HG02973 (cell line): ENCODE results near the gene GABRR2.
"Not testable (repeated sequence)": the region's sequence is repeated elsewhere in the genome, so short reads cannot be mapped to it uniquely, and the experiment has no call there.

Source experiments
- ATAC-seq: cut with Tn5 transposase; IDR thresholded peaks from one replicate; pipeline ENCODE4 v1.9.1; 2021; ENCODE audit warnings: moderate library complexity; ENCODE audit not compliant: unreplicated experiment

The GABRR2 gene

GRCh38 chr6:89260832-89261231 is 54.3 kb downstream of the GABRR2 start:
- ATAC-seq = no peak

GRCh38 chr6:89260310-89260709 is 54.8 kb downstream of the GABRR2 start:
- ATAC-seq = no peak

GRCh38 chr6:89258912-89259311 is 56.2 kb downstream of the GABRR2 start:
- peak; percentile 69 for ATAC-seq

- ATAC-seq = no peak
Measured at GRCh38 chr6:89257781-89258180, 57.3 kb downstream of the GABRR2 start.

- ATAC-seq = no peak
Measured at GRCh38 chr6:89257346-89257745, 57.8 kb downstream of the GABRR2 start.

- ATAC-seq = no peak
Measured at GRCh38 chr6:89255417-89255816, 59.7 kb downstream of the GABRR2 start.

- no peak for ATAC-seq
Measured at GRCh38 chr6:89254569-89254968, 60.5 kb downstream of the GABRR2 start.

- no peak for ATAC-seq
Measured at GRCh38 chr6:89252907-89253306, 62.2 kb downstream of the GABRR2 start.

GRCh38 chr6:89251976-89252375 is 63.1 kb downstream of the GABRR2 start:
- no peak for ATAC-seq

- ATAC-seq = no peak
Measured at GRCh38 chr6:89251170-89251569, 63.9 kb downstream of the GABRR2 start.

- ATAC-seq = no peak
Measured at GRCh38 chr6:89250239-89250638, 64.9 kb downstream of the GABRR2 start.

- no peak for ATAC-seq
Measured at GRCh38 chr6:89244241-89244985, 70.7 kb downstream of the GABRR2 start.

GRCh38 chr6:89243331-89243629 is 71.8 kb downstream of the GABRR2 start:
- no peak for ATAC-seq

- no peak for ATAC-seq
Measured at GRCh38 chr6:89242574-89243330, 72.3 kb downstream of the GABRR2 start.

- ATAC-seq = no peak
Measured at GRCh38 chr6:89239338-89239737, 75.8 kb downstream of the GABRR2 start.

GRCh38 chr6:89237158-89237557 is 77.9 kb downstream of the GABRR2 start:
- ATAC-seq = no peak

GRCh38 chr6:89233605-89234004 is 81.5 kb downstream of the GABRR2 start:
- not testable (repeated sequence) for ATAC-seq

GRCh38 chr6:89222712-89223039 is 92.4 kb downstream of the GABRR2 start:
- no peak for ATAC-seq

- ATAC-seq = no peak
Measured at GRCh38 chr6:89221971-89222711, 93.0 kb downstream of the GABRR2 start.

- no peak for ATAC-seq
Measured at GRCh38 chr6:89221129-89221528, 94.0 kb downstream of the GABRR2 start.

- ATAC-seq = no peak
Measured at GRCh38 chr6:89217299-89217910, 97.7 kb downstream of the GABRR2 start, which contains the start of gene GABRR1. TSS of gene GABRR1 (minus strand) at chr6:89217358. CDS start at chr6:89217322, 36 bp downstream.
